ENCODE results near the gene ERBB4. TPM values are rescaled to one million over a fixed set of nuclear protein-coding genes. Genes with fewer than 3 reads are reported as not detected.

Gene ERBB4
- total RNA-seq, 1 experiment from 2014 or later, result not detected

GRCh38 chr2:212089873-212090272 lies 448.7 kb downstream of the ERBB4 start:
- no TSS peak for BruUV-seq (replicated peaks)
- Mint-ChIP-seq H3K9me3 (ENCODE audit: unreplicated experiment) (no peaks in the 10 kb centered on the region), H3K27ac (ENCODE audit: low read depth, unreplicated experiment) (no peak overlapping the region), H3K27me3 (ENCODE audit: insufficient read depth, unreplicated experiment) (peaks cover 65% of the 10 kb centered on the region), H3K4me3 (ENCODE audit: unreplicated experiment) (no peak overlapping the region), H3K36me3 (ENCODE audit: insufficient read depth, unreplicated experiment) (no peaks in the 10 kb centered on the region), H3K4me1 (ENCODE audit: insufficient read depth, unreplicated experiment) (no peaks in the 10 kb centered on the region)
- ChIA-PET POLR2A (no interaction called here), CTCF (no interaction called here)
- DNase-seq (ENCODE audit: unreplicated experiment), result no peak
- intact Hi-C loops (cut with micrococcal nuclease), result no loop called here
- no peak for TF ChIP-seq CTCF (IDR thresholded peaks at IDR 0.05; ENCODE audit: unreplicated experiment)

- no peak overlapping the region for H3K4me3 Mint-ChIP-seq (ENCODE audit: unreplicated experiment)
- peaks cover 80% of the 10 kb centered on the region for H3K27me3 Mint-ChIP-seq (ENCODE audit: insufficient read depth, unreplicated experiment)
- intact Hi-C loops (cut with micrococcal nuclease), result no loop called here
- CTCF ChIA-PET, result no interaction called here
- no peaks in the 10 kb centered on the region for H3K4me1 Mint-ChIP-seq (ENCODE audit: insufficient read depth, unreplicated experiment)
- no peak for DNase-seq (ENCODE audit: unreplicated experiment)
- no peaks in the 10 kb centered on the region for H3K36me3 Mint-ChIP-seq (ENCODE audit: insufficient read depth, unreplicated experiment)
- no peak overlapping the region for H3K27ac Mint-ChIP-seq (ENCODE audit: low read depth, unreplicated experiment)
- H3K9me3 Mint-ChIP-seq (ENCODE audit: unreplicated experiment), result no peaks in the 10 kb centered on the region
- POLR2A ChIA-PET, result no interaction called here
- no peak for TF ChIP-seq CTCF (IDR thresholded peaks at IDR 0.05; ENCODE audit: unreplicated experiment)
- BruUV-seq (replicated peaks), result no TSS peak
Measured at GRCh38 chr2:212088353-212088752, 450.2 kb downstream of the ERBB4 start.

- no peak for TF ChIP-seq CTCF (IDR thresholded peaks at IDR 0.05; ENCODE audit: unreplicated experiment)
- intact Hi-C loops (cut with micrococcal nuclease), result no loop called here
- ChIA-PET POLR2A (no interaction called here), CTCF (no interaction called here)
- no peak overlapping the region for H3K4me3 Mint-ChIP-seq (ENCODE audit: unreplicated experiment)
- H3K36me3 Mint-ChIP-seq (ENCODE audit: insufficient read depth, unreplicated experiment), result no peaks in the 10 kb centered on the region
- H3K27me3 Mint-ChIP-seq (ENCODE audit: insufficient read depth, unreplicated experiment), result peaks cover 84% of the 10 kb centered on the region
- H3K9me3 Mint-ChIP-seq (ENCODE audit: unreplicated experiment), result no peaks in the 10 kb centered on the region
- no peak for DNase-seq (ENCODE audit: unreplicated experiment)
- no TSS peak for BruUV-seq (replicated peaks)
- no peaks in the 10 kb centered on the region for H3K4me1 Mint-ChIP-seq (ENCODE audit: insufficient read depth, unreplicated experiment)
- no peak overlapping the region for H3K27ac Mint-ChIP-seq (ENCODE audit: low read depth, unreplicated experiment)
Measured at GRCh38 chr2:212083492-212083891, 455.1 kb downstream of the ERBB4 start.

- H3K27me3 Mint-ChIP-seq (ENCODE audit: insufficient read depth, unreplicated experiment), result peaks cover 70% of the 10 kb centered on the region
- no peak for DNase-seq (ENCODE audit: unreplicated experiment)
- TF ChIP-seq CTCF (IDR thresholded peaks at IDR 0.05; ENCODE audit: unreplicated experiment), result no peak
- no peak overlapping the region for H3K4me3 Mint-ChIP-seq (ENCODE audit: unreplicated experiment)
- no peaks in the 10 kb centered on the region for H3K4me1 Mint-ChIP-seq (ENCODE audit: insufficient read depth, unreplicated experiment)
- POLR2A ChIA-PET, result no interaction called here
- BruUV-seq (replicated peaks), result no TSS peak
- CTCF ChIA-PET, result interaction anchor here (0.7 kb wide), 1 partner anchor 383 kb away, joined by 4 read pairs; no protein-coding TSS in a partner anchor
- intact Hi-C loops (cut with micrococcal nuclease), result no loop called here
- no peaks in the 10 kb centered on the region for H3K36me3 Mint-ChIP-seq (ENCODE audit: insufficient read depth, unreplicated experiment)
- no peak overlapping the region for H3K27ac Mint-ChIP-seq (ENCODE audit: low read depth, unreplicated experiment)
- H3K9me3 Mint-ChIP-seq (ENCODE audit: unreplicated experiment), result no peaks in the 10 kb centered on the region
Measured at GRCh38 chr2:212078103-212078502, 460.5 kb downstream of the ERBB4 start.
